ENCODE data around the gene SCML1.

The SCML1 gene

DNA sequence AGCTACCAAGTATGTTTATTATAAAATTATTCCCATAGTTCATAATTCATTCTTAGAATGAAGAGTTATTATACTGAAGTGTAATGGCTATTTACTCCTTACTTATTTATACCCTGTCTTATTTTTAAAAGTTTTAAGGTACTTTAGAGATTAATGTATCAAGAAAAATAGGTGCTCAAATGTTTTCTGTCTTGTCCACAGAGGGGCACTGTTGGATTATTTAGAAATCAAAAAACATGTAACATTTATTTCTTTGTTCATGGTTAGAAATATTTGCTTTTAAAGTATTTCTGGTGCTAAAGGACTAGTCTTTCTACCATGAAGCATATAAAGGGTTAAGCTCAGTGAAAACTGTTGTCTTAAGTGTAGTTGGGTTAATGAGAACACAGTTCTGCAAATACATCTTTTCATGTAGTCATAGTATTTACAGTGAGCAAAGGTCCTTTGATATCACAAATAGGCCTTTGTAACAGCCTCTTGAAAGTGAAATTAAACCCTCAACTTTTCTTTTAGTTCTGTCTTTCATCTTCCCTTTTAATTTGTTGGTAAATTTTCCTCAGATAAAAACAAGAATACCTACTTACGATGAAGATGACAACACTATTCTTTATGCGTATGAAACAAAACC is 7.7 kb downstream of the SCML1 start:
- TF ChIP-seq, protein P1, sequence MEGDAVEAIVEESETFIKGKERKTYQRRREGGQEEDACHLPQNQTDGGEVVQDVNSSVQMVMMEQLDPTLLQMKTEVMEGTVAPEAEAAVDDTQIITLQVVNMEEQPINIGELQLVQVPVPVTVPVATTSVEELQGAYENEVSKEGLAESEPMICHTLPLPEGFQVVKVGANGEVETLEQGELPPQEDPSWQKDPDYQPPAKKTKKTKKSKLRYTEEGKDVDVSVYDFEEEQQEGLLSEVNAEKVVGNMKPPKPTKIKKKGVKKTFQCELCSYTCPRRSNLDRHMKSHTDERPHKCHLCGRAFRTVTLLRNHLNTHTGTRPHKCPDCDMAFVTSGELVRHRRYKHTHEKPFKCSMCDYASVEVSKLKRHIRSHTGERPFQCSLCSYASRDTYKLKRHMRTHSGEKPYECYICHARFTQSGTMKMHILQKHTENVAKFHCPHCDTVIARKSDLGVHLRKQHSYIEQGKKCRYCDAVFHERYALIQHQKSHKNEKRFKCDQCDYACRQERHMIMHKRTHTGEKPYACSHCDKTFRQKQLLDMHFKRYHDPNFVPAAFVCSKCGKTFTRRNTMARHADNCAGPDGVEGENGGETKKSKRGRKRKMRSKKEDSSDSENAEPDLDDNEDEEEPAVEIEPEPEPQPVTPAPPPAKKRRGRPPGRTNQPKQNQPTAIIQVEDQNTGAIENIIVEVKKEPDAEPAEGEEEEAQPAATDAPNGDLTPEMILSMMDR (IDR thresholded peaks at IDR 0.05; ENCODE audit: low read depth, low read length, missing control alignments): no peak
- H3K4me3 ChIP-seq (ENCODE audit: low read depth, low read length): no peak overlapping the region
- no peak for DNase-seq (ENCODE audit: low read depth)

DNA sequence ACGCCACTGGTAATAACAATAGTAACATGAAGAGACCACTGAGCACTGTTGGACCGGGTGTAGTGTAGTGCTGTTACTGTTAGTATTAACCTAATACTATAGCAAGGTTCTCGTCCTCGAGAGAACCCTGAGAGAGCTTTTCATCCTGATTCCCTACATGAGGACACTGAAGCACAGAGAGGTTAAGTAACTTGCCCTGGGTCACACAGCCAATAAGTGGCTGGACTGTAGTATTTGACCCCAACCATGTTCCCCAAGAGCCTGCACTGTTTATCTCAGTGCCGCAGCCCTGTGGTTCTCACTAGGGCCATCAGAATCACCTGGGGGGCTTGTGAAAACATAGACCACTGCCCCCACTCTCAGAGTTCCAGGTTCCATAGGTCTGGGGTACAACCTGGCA is 10.4 kb downstream of the SCML1 start:
- TF ChIP-seq, protein P1 (IDR thresholded peaks at IDR 0.05; ENCODE audit: low read depth, low read length, missing control alignments): no peak

DNA sequence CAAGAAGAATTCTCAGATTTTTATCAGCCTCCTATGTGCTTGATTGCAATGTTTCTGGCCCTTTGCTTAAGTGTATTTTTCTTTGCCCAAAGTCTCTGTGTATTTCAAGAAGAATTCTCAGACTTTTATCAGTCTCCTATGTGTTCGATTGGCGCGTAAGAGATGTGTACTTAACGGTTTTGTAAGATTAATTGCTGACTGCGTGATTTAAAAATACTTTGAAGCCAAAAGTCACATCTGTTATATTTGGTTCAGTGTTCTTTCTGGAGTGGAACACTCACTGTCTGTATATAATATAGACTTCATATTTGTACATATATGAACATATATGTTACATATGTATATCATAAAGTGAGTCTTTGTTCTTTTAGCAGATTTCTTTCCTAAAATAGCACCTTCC is 11.4 kb downstream of the SCML1 start:
- no peak for DNase-seq (ENCODE audit: low read depth)
- H3K4me3 ChIP-seq (ENCODE audit: low read depth, low read length): no peak overlapping the region
- TF ChIP-seq, protein P1 (IDR thresholded peaks at IDR 0.05; ENCODE audit: low read depth, low read length, missing control alignments): no peak

More for the DNA sequence above, 10.4 kb downstream of the SCML1 start:
- no peak overlapping the region for H3K4me3 ChIP-seq (ENCODE audit: low read depth, low read length)
- DNase-seq (ENCODE audit: low read depth): no peak

DNA sequence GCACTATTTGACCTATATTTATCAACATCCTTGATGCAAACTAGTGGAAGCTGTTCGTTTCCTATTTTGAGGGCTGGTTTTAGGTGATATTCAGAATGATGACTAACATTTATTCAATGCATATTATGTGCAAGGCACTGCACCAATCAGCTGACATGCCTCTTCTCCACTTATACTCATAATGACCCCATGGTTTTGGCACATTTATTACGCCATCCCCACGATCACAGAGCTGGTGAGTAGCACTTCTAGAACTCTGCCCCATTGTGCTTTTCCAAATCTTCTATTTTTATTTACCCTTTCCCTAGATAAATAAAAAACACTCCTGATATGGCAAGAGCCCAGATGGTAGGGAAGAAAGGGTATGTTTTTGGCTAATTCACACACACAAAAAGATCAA is 13.1 kb downstream of the SCML1 start:
- TF ChIP-seq, protein P1 (IDR thresholded peaks at IDR 0.05; ENCODE audit: low read depth, low read length, missing control alignments): no peak
- DNase-seq (ENCODE audit: low read depth): no peak
- H3K4me3 ChIP-seq (ENCODE audit: low read depth, low read length): no peak overlapping the region

DNA sequence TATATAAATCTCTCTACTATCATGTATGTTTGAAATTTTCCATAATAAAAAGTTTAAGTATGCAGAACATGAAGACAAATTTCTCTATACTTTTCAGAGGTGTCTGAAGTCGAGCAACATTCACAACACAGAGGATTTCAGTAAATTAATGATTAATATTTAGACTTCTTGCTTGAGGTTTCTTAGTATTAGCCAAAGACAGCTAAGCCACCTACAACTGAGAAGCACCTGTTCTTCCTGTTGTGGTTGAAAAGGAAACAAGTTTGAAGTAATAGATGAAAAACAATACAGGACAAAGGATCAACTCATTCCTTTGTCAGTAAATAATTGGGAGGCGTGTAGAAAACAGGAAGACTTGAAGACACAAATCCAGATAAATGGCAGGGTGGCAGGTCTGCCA is 21.1 kb downstream of the SCML1 start:
- TF ChIP-seq, protein P1 (IDR thresholded peaks at IDR 0.05; ENCODE audit: low read depth, low read length, missing control alignments): no peak
- H3K4me3 ChIP-seq (ENCODE audit: low read depth, low read length): no peak overlapping the region
- DNase-seq (ENCODE audit: low read depth): no peak

DNA sequence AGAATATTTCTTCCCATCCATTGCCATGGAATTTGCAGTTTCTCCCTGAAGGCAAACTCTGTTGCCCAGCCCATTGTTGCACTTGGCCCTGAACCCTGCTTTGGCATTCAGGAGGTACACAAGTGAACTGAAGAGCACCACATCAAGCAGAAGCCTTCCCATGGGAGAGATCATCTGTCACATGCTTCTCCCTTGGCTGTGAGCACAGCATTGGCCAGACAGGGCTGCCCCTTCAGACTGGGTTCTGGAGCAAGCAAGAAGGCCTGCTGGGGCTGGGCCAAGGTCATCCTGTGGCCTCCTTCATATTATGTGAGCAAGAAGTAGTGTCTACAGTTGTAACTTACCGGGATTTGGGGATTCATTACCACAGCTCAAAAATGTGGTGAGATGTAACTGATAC is 22.7 kb downstream of the SCML1 start:
- H3K4me3 ChIP-seq (ENCODE audit: low read depth, low read length): no peak overlapping the region
- TF ChIP-seq, protein P1 (IDR thresholded peaks at IDR 0.05; ENCODE audit: low read depth, low read length, missing control alignments): no peak
- no peak for DNase-seq (ENCODE audit: low read depth)

DNA sequence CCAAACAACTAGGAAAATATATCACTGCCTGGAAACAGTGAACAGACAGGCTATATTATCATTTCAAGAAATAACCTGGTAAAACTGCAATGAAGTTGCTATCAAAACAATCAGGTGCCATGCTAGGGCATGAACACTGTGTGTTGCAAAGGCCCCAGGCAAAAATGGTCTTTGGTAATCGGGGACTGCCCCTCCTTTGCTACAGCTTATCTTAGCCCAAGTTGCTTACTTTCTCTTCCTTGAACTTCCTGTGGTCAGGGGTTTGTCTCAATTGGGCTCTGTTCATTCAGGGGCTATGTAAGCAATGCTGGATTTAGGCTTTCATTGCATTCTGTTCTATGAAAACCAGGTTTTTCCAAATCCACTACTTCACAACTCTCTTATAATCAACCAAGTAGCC is 30.4 kb downstream of the SCML1 start:
- TF ChIP-seq, protein P1 (IDR thresholded peaks at IDR 0.05; ENCODE audit: low read depth, low read length, missing control alignments): no peak

More for the DNA sequence above, 30.4 kb downstream of the SCML1 start:
- no peak overlapping the region for H3K4me3 ChIP-seq (ENCODE audit: low read depth, low read length)
- no peak for DNase-seq (ENCODE audit: low read depth)

All from GM12864 (cell line).